Activated CD8-positive, alpha-beta memory T cell treated with anti-CD3 and anti-CD28 coated beads, Interleukin-2, amount 50 U/mL, for 4 hours (primary cell): ENCODE measurements around the gene GABPA.
"Not testable (repeated sequence)": the region's sequence is repeated elsewhere in the genome, so short reads cannot be mapped to it uniquely, and the experiment has no call there.

ENCODE experiments used
- DNase-seq: peaks from one replicate; pipeline ENCODE4 v3.0.0-alpha.2; 2020

GABPA gene

DNA sequence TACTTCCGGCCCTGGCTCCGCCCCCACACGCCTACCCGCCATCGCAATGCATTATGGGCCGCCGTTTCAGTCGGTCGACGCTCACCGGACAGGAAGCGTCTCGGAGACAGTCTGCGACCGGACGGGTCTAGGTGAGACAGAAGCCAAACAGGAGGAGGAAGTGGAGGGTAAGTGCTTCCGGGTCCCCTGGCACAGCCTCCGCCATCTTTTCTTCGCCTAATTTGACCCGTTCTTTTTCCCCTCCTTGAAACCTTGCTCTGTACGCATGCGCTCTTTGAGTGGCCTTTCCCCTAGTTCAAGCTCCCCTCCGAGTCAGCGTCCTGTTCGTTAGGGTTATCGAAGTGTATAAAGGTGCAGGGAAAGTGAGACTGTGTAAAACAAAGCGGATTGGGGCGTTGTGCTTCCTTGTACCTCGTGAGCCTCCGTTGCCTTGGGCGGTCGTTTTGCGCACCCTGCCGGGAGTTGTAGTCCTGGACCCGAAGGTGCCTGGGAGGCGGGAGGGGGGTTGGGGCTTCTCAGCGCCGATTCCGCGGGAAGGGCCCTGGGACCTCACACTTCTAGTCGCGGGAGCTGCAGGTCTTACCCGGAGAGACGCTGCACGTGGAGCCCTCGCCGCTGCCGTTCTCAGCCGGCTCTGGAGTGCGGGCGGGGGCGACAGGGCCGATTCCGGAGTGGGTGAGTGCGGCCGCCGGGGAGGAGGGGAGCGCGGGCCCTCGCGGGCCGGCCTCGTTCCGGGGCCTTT is at the start of gene GABPA, which contains the start of gene ATP5PF:
TSS of gene GABPA (plus strand) at position 69 of the 742 bp plus-strand sequence. CDS start 6,627 bp downstream, outside the sequence.
TSS of gene ATP5PF (minus strand) at position 1 of the 742 bp plus-strand sequence. CDS start 5,110 bp downstream, outside the sequence.
- peak; percentile 98 for DNase-seq

DNA sequence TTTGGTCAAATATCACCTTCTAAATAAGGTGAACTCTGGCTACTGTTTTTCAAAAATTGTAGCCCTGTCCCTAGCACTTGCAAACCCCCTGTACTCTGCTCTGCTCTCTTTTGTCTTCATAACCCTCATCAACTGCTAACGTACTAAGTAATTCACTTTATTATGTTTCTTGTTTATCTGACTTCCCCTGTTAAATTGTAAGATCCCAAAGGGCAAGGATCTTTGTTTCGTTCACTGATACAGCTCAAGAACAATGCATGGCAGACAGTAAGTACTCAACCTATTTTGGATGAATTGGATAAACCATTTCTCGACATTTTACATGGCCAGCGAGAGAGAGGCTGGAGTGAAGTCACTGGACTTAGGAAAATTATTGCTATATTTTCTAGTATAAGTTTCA is 47.0 kb upstream of the GABPA start:
- no peak for DNase-seq

DNA sequence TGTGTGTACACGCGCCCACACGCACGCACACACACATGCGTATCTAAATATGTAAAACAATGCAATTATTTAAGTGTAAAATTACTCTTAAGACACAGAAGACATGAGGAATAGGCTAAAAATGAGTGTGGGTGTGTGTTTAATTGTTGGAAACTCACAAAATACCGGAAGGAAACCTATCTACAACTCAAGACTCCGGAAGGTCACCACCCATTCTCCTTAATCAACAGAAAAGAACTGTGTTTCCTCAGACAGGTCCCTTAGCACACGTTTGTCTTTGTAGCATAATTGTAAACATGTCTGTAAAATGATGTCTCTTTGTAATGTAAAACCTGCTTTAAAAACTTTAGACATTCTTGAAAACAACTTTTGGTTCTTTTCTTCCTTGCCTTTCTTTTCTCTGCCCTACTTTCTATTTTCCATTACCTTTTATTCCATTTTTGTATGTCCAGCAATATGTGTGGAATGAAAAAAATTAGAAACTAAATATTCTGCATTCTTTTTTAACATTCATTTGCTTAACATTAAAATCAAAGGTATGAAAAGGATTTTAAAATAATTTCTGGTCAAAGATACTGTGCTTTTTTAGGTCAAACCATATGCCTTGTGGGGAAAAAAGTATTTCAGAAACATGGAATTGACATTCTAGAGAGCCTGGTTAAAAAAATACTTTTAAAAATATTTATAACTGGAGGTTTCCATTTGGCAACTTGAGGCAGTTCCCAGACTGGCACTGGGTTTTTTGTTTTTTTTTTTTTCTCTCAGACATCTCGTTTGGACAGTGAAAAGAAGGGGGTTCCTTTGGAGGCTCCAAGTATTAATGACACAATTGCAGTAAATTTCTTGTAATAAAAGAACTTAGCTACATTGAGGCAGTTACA is 46.3 kb upstream of the GABPA start:
- no peak for DNase-seq

DNA sequence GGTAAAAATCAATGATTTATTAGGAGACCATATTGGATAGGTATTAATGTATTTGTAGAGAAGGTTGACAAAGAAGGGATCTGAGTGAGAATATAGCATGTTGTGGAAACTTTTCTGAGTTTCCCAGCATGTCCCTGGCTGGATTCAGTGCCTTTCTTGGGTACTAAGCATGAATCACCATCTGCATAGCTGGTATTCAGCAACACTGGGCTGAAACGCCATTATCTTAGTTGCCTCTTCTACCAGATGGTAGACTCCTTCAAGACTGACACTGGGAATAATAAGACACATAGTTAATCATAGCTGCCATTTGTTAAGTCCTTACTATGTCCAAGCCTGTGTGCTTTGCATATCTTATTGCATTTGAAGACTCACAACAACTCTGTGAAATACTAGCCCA is 45.5 kb upstream of the GABPA start:
- no peak for DNase-seq

DNA sequence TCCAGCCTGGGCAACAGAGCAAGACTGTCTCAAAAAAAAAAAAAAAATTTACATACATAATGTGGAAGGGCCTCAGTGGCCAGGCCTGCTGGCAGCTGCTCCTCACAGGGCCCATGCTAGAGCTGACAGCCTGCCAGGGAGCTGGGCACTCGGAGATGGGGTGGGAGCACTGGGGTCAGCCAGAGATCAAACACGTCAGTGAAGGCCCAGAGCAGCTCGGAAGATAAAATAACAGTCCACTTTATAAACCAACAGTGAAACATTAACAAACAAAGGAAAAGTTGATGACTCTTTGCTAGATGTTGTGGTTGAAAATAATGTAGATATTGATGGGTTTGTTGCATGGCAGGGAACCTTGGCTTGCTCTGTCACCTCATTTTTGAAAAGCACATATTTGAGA is 42.8 kb upstream of the GABPA start:
- no peak for DNase-seq

DNA sequence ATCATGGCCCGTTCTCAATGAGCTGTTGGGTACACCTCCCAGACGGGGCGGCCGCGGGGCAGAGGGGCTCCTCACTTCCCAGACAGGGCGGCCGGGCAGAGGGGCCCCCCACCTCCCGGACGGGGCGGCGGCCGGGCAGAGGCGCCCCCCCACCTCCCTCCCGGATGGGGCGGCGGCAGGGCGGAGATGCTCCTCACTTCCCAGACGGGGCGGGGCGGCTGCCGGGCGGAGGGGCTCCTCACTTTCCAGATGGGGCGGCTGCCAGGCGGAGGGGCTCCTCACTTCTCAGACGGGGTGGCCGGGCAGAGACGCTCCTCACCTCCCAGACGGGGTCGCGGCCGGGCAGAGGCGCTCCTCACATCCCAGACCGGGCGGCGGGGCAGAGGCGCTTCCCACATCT is 39.3 kb upstream of the GABPA start:
- not testable (repeated sequence) for DNase-seq

DNA sequence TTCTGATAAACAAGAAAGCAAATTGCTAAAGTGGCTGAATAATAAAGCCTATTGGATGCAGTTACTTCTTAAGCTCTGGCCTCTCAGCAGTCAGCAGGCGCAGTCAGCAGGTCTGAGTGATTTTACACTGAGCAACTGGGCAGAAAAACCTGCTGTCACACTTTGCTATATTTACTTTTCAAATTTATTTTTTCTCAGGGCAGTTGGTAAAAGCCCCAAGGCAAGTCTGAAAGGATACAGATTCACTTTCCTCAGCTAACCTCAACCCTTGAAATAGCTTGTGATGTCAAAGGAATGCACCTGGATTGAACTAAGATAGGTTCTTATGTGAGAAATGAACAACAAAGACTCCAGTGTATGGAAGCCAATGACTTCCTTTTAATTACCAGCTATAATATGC is 34.0 kb upstream of the GABPA start:
- no peak for DNase-seq

DNA sequence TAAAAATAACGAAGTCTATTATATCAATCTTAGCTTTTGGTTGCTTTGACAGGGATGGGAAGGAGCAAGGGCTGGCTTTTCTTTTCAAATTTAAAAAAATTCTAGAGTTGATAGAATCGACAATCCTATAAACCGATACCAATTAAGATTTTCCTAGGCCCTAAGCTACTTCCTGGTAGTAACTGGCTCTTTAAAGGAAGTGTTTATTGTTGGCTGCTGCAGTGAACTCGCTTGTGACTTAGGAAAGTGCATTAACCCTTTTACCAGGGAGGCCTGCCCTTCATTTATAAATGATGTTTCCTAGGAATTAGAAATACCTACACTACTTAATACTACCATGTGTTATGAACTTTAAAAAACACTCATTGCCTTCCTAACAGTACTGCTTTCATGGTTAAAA is 33.2 kb upstream of the GABPA start:
- DNase-seq = no peak

DNA sequence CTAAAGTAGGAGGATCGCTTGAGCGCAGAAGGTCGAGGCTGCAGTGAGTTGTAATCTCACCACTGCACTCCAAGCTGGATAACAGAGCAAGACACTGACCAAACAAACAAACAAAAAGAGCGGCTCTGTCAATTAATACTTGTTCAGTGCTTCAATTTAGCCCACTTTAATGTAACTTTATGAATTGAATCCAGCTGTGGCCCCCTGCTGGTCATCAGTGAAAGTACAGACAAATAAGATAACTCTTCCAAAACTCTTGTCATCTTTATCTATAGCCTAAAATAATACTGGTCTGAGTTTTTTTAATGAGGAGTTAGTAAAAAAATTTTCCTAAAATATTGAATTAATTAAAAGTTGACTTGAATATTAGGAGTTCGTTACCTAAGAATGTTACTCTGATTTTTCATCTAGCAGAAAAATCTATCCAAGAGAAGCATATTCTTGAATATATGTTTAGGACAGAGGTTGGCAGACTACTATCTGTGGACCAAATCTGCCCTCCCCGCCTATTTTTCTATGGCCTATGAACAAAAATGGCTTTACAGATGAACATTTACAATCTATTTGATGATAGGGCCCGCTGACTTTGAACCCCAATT is 26.2 kb upstream of the GABPA start:
- peak; percentile 52 for DNase-seq

DNA sequence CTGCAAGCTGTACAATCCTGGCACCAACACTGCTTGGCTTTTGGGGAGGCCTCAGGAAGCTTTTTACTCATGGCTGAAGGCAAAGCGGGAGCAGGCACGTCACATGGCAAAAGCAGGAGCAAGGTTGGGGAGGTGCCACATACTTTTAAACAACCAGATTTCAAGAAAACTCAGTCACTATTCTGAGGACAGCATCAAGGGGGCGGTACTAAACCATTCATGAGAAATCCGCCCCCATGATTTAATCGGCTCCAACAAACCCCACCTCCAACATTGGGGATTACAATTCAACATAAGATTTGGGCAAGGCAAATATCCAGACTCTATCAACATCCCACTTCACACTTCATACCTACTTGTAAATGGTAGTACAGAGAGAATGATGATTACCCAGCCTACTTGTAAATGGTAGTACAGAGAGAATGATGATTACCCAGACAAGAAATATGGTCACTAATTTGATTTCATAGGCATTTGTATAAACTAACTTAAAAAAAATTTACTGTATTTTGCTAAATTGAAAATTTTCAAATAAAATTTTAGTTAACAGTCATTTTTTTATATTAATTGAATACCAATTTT is 25.0 kb upstream of the GABPA start:
- DNase-seq = no peak

DNA sequence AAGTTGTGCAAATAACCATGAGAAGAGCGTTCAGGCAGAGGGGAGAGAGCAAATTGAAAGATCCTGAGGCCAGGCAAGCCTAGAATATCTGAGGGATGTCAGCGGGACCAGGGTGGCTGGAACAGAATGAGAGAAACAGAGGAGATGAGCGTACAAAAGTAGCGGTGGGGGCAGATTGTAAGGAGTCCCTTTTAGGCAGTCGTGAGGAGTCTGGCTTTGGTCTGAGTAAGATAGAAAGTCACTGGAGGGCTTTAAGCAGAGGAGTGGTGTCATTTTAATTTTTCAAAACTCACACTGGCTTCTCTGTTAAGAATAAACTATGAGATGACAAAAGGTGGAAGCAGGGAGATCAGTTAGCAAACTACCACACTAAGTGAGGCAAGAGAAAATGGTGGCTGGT is 24.2 kb upstream of the GABPA start:
- no peak for DNase-seq

DNA sequence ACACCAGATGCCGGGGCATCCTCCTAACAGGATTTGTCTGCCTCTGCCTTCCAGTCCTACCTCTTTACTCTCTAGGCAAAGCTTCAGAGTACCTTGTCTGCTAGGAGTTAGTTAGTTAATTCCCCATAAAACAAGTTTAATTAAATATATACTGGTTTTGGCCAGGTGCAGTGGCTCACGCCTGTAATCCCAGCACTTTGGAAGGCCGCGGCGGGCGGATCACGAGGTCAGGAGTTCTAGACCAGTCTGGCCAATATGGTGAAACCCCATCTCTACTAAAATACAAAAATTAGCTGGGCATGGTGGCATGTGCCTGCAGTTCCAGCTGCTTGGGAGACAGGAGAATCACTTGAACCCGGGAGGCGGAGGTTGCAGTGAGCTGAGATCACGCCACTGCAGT is 20.7 kb upstream of the GABPA start:
- DNase-seq = not testable (repeated sequence)

DNA sequence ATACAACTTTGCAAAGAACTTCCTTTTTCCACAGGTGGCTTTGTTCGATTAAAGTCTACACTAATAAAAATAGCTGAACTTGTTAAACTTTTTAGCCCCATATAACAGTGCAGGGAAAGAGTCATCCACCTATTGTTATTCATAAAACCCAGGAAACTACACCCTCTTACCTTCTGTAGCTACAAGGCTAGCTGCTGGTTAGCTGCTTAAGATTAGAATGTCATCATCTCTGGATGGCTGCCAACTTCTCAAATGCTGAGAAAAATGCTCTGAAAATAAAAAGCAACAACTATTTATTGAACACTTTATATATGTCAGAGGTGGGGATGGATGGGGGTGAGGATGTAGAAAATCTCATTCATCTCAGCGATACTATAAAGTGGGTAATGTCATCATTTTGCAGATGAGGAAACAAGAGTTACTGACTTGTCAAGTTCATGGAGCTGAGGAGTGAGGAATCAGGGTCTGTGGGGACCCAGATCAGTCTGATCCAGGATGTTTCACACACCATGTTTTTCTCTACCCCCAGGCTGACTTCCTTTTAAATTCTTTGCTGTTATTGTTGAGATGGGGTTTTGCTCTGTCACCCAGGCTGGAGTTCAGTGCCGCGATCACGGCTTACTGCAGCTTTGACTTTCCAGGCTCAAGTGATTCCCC is 17.2 kb upstream of the GABPA start:
- DNase-seq = no peak

DNA sequence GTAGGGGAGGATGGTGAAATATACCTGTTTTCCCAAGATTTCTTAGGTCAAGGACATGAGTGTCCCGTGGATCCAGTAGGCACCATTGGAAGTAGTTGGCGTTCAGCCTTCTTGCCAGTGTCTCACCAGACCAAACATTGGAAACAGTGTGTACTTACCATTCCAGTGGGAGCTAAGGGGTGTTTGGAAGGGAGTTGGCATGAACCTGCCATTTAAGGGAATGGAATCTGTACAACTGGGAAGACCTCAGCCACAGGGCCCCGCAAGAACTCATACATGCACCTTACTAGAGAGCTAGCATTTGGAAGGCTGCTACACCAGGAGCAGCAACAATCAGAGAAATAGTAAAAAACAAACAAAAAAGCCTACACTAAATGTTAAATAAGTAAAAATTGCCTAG is 12.8 kb upstream of the GABPA start:
- no peak for DNase-seq

DNA sequence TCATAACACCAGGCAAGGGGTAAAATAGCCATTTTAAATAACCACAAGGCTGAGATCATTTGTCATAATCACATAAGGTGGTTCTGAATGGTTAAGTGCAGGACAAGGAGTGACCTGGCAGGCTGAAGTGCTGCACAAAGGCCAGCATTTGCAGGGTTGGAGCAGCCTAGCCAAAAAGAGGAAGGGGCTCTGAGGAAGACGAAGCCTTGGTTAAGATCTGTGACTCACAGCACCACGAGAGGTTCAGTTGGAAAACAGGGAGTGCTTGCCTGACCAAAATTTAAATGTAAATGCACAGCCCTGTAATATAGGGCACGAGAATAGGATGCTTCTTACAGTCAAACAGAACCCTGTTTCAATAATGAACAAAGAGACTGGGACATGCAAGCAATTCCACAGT is 12.1 kb upstream of the GABPA start:
- DNase-seq = no peak

DNA sequence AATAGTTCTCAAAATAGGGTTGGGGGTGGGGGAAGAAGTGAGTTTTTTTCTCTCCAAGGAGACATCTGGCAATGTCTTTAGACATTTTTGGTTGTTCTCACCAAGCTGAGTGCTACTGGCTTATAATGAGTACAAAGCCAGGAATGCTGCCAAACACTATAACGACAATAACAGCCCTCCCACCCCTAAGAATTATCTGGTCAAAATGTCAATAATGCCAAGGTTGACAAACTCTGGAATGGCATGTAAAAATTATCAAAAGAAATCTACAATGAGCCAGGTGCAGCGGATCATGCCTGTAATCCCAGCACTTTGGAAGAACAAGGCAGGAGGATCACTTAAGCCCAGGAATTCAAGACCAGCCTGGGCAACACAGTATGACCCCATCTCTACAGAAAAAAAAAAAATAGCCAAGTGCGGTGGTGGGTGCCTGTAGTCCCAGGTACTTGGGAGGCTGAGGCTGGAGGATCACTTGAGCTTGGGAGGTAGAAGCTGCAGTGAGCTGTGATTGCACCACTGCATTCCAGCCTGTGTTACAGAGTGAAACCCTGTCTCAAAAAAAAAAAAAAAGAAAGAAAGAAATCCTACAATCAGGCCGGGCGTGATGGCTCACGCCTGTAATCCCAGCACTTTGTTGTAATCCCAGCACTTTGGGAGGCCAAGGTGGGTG is 2.5 kb upstream of the GABPA start:
- DNase-seq = no peak

DNA sequence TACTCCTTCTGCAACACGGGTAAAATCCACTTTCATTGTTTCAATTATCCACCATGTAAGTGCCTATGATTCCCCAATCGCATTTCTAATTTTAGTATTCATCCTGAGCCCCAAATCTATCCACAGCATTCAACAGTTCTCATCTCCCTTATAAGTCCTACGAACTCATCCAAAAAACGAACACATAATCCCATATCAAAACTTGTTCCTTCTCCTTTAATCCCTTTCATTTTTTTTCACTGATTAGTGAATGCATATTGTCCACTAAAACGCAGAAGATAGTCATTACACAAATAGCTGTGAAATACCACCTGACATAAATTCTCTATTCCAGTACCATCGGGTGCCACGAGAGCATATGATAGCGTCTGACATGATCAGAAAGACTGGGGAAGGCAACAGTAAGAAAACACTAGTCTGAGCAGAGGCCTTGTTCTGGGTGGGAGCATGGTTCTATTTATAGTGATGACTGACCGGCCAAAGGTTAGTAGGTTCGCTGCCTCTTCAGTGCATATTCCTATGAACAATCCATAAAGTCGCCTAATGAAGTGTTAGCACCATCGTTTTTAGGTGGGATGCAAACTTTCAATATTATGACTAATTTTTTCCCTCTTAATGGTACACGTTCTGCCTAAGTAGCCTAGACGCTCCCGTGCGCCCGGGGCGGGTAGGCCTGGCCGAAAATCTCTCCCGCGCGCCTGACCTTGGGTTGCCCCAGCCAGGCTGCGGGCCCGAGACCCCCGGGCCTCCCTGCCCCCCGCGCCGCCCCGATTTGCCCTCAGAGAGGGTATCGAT is 716 bp upstream of the GABPA start:
- peak; percentile 45 for DNase-seq

DNA sequence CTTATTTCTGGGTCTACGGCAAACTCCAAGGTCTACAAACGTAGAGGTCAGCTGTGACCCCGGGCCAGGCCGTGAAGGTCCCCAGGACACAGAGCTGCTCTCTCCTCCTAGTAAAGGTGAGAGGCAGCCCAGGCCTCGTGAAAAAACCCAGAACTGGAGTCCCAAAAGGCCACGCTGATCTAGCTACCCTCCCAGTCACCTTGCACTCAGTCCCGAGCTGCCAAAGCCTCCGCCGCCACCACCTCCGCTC is 193 bp upstream of the GABPA start:
- DNase-seq = no peak

DNA sequence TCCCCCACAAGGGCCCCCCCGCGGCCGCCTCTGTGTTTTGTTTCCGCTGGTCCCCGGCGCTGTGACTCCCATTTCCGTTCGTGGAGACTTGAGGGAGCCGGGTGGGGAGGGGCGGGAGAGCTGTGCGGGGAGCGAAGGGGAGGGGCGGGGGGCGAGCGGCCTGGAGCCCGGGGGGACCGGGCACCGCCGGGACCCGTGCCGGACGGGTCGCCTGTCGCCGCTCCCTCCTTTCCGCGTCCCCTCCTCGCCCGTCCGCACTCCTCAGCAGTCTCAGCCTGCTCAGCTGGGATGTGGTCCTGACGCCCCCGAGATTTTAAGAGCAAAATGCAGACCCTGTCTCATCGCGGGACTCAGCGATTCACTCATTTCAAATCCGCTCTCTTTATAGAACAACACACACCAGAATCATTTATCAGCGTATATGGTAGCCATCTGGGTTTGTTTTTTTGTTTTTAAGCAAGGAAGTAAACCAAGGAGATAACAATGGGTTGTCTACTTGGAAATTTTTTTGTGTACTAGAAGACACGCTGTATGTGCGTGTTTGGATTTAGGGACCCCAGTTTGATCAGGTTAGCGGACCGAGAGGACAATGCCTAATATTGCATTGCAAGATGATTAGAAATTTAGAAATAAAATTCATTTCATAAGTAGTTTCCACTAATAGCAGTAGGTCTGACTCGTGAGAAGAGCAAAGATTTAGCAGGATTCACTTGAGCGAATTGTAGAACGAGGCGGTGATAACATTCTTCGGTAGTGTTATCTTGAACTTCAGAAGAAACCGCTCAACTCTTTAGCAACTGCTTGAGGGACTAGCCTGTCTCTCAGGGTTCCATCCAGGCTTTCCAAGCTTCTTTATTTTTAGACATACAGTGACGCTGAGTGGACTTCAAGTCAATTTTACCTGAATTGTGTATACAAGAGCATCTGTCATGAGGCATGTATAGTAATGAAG is 1.1 kb downstream of the GABPA start:
- peak; percentile 75 for DNase-seq

DNA sequence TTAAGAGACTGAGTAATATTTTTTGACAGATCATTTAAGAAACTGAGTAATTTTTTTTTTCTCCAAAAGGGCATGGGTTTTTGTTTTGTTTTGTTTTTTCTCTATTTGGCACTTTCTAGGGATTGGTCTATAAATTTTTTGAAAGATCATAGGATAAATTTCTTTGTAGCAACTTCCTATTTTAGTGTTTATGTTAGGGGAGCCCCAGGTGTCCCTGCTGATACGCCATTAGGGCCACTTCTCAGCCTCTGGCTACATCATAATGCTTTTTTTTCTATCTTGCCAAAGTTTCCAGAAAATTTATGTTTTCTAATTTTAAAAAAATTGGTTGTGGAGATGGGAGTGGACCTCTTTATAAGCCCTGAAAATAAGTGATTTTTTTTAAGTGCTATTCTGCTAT is 2.6 kb downstream of the GABPA start:
- no peak for DNase-seq
